HS-5 (cell line): Measurements from ENCODE around the gene RALA.
A peak's percentile ranks its signal among the peaks of the same experiment; 100 is the strongest.
"Not testable (repeated sequence)": the region's sequence is repeated elsewhere in the genome, so short reads cannot be mapped to it uniquely, and the experiment has no call there.

Source experiments
- DNase-seq: peaks from one replicate; pipeline ENCODE4 v3.0.0-alpha.2; 2012; ENCODE audit warnings: low read depth

Gene RALA

DNA sequence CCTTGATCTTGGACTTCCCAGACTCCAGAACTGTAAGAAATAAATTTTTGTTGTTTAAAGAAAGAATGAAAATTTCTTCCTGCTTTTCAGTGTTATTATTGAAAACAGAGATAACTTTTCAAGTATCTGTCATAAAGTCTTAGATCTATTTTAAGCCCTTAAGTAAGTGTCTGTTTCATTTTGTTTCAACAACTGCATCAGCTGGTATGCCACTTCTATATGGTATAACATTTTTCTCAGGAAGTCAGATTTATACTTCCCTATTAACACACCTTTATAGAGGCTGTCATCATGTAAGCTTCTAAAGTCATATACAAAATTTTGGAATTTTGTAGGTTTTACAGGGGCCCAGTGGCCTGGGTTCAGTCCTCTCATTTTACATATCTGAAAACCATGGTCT lies 24.4 kb downstream of the RALA start:
- no peak for DNase-seq

- DNase-seq: peak; percentile 66
Observed at GRCh38 chr7:39650676-39651075, 27.3 kb downstream of the RALA start.

GRCh38 chr7:39651265-39651664 lies 27.9 kb downstream of the RALA start:
- peak; percentile 47 for DNase-seq

DNA sequence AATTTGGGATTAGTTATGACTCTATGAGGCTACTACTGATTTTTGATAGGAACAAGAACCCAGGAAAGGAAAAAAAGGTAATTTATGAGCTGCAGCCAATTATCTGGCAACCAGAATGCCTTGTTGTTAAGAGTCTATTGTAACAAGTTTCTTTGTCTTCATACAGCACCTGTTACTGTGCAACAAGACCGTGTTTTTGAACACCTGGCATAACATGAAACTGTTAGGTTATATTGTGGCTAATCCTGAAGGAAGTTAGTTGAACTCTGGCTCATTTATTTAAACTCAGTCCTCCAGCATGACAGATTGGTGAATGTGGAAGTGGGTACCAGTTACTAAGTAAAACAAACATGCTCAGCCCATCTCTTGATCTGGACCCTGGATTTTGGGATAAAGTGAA lies 33.0 kb downstream of the RALA start:
- no peak for DNase-seq

GRCh38 chr7:39659356-39660013 lies 36.1 kb downstream of the RALA start:
- no peak for DNase-seq

DNA sequence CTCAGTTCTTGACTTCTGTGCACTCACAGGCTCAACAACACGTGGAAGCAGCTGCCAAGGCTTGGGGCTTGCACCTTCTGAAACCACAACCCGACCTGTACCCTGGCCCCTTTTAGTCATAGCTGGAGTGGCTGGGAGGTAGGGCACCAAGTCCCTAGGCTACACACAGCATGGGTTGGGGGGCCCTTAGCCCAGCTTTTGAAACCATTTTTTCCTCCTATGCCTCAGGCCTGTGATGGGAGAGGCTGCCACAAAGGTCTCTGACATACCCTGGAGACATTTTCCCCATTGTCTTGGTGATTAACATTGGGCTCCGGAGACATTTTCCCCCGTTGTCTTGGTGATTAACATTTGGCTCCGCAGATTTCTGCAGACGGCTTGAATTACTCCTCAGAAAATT lies 38.6 kb downstream of the RALA start:
- DNase-seq: no peak

DNA sequence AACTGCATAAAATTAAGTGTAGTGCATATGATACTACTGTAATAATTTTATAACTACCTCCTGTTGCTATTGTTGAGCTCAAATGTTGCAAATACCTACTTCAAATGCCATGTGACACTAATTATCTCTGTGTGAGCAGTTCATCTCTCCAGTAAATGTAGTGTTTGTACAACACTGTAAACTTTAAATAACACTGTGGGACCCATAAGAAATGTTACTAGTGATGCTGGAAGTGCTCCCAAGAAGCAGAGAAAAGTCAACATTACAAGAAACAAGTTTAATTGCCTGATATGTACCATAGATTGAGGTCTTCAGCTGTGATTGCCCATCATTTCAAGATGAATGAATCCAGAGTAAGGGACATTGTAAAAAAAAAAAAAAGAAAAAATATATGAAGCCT lies 39.9 kb downstream of the RALA start:
- DNase-seq: no peak

DNA sequence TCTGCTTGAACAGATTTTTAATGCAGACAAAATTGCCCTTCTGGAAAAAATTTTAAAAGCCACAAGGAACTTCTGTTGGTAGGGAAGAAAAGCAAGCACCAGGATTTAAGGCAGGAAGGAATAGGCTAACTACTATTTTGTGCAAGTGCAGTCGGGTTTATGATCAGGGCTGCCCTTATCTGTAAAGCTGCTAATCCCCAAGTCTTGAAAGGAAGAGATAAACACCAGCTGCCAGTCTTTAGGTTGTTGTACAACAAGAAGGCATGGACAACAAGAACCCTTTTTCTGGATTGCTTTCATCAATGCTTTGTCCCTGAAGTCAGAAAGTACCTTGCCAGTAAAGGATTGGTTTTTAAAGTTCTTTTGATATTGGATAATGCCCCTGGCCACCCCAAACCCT lies 40.7 kb downstream of the RALA start:
- no peak for DNase-seq

DNA sequence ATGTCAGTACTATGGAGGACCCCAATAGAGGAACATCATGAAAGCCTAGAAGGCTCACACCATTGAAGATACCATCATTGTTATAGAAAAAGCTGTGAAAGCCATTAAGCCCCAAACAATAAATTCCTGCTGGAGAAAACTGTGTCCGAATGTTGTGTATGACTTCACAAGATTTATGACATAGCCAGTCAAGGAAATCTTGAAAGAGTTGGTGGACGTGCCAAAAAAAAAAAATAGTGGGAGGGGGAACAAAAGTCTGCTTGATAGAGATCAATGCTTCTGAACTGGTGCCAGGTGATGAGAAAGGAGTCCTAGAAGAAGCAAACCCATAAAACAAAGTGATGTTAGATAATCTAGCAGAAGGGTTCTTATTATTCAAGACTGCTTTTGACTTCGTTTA lies 41.2 kb downstream of the RALA start:
- no peak for DNase-seq

GRCh38 chr7:39666562-39666961 lies 43.2 kb downstream of the RALA start:
- no peak for DNase-seq

- DNase-seq: no peak
Observed at GRCh38 chr7:39667341-39667923, 44.1 kb downstream of the RALA start.

DNA sequence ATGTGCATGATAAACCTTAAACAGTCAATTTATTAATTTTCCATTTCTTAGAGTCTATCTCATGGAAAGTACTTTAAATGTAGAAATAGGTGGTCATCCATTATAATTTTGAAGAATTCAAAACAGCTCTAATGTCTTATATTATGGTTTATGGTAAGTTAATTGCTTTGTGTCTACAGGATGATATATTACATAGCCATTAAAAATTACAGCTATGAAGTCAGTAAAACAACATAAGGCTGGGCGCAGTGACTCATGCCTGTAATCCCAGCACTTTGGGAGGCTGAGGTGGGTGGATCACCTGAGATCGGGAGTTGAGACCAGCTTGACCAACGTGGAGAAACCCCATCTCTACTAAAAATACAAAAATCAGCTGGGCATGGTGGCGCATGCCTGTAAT lies 44.9 kb downstream of the RALA start:
- not testable (repeated sequence) for DNase-seq

DNA sequence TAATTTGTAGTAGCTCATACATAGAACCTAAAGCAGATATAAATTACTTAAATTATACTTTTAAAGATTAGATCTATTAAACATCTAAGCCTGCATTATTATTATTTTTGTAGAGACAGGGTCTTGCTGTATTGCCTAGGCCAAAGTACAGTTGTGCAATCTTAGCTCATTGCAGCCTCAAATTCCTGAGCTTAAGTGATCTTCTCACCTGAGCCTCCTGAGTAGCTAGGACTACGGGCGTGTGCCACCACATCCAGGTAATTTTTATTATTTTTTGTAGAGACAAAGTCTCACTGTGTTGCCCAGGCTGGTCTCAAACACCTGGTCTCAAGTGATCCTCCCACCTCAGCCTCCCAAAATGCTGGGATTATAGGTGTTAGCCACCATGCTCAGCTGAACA lies 46.7 kb downstream of the RALA start:
- no peak for DNase-seq

- DNase-seq: no peak
Observed at GRCh38 chr7:39670934-39671333, 47.6 kb downstream of the RALA start.

GRCh38 chr7:39672176-39672575 lies 48.8 kb downstream of the RALA start:
- DNase-seq: no peak

GRCh38 chr7:39673868-39674267 lies 50.5 kb downstream of the RALA start:
- DNase-seq: no peak

DNA sequence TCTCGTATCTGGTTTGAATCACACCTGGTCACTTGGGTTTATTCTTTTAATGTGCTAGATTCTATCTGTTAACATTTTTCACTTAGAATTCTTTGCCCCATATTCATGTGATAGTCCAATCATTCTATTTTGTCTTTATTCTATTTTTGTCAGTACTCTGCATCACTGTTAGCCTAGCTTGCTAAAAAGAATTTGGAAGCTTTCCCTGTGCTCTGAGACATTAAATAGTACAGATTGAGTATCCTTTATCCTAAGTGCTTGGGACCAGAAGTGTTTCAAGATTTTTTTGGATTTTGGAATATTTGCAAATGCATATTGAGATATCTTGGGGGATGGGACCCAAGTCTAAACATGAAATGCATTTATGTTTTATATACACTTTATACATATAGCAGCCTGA lies 51.0 kb downstream of the RALA start:
- no peak for DNase-seq

GRCh38 chr7:39676346-39676745 lies 53.0 kb downstream of the RALA start:
- DNase-seq: no peak

GRCh38 chr7:39678930-39679709 lies 55.7 kb downstream of the RALA start:
- DNase-seq: no peak

DNA sequence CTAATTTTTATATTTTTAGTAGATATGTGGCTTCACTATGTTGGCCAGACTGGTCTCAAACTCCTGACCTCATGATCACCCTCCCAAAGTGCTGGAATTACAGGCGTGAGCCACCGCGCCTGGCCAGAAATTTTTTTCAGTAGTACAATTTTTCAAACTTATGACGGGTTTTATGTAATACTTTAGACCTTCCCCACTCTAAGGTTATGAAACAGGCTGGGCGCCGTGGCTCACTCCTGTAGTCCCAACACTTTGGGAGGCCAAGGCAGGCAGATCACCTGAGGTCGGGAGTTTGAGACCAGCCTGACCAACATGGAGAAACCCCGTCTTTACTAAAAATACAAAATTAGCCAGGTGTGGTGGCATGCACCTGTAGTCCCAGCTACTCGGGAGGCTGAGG lies 56.5 kb downstream of the RALA start:
- DNase-seq: not testable (repeated sequence)

- no peak for DNase-seq
Observed at GRCh38 chr7:39681887-39682441, 58.6 kb downstream of the RALA start.

- peak; percentile 65 for DNase-seq
Observed at GRCh38 chr7:39683216-39683845, 60.0 kb downstream of the RALA start.
